Esophagus (tissue), 2 donors: ENCODE results near the gene ANK3. TPM values are rescaled to one million over a fixed set of nuclear protein-coding genes. Genes with fewer than 3 reads are reported as not detected.

Experiments
- H3K27ac ChIP-seq, 2 donors: one replicate each; pipeline ENCODE4 v1.5.1; 2013; ENCODE audit warnings: low read depth in 2 of 2, mild to moderate bottlenecking in 2 of 2, inconsistent platforms in 1 of 2, low read length in 1 of 2, moderate library complexity in 1 of 2
- H3K27me3 ChIP-seq, 2 donors: one replicate each; pipeline ENCODE4 v1.6.1; 2013; ENCODE audit warnings: low read length in 2 of 2, control low read depth in 1 of 2, mild to moderate bottlenecking in 1 of 2; ENCODE audit not compliant: insufficient read depth in 2 of 2, control insufficient read depth in 1 of 2
- H3K36me3 ChIP-seq, 2 donors: one replicate each; pipeline ENCODE4 v1.6.1; 2013; ENCODE audit warnings: low read length in 1 of 2; ENCODE audit not compliant: control insufficient read depth in 2 of 2, insufficient read depth in 2 of 2
- H3K4me1 ChIP-seq, 2 donors: one replicate each; pipeline ENCODE4 v1.6.1; 2013; ENCODE audit warnings: low read length in 1 of 2; ENCODE audit not compliant: control insufficient read depth in 2 of 2, insufficient read depth in 2 of 2
- H3K4me3 ChIP-seq, 2 donors: one replicate each; pipeline ENCODE4 v1.5.1; 2013; ENCODE audit warnings: low read length in 2 of 2, mild to moderate bottlenecking in 2 of 2, low read depth in 1 of 2, moderate library complexity in 1 of 2
- H3K9me3 ChIP-seq, 2 donors: one replicate each; pipeline ENCODE4 v1.6.1; 2013; ENCODE audit warnings: mild to moderate bottlenecking in 2 of 2, low read depth in 1 of 2, low read length in 1 of 2, moderate library complexity in 1 of 2; ENCODE audit not compliant: control insufficient read depth in 2 of 2, insufficient read depth in 1 of 2
- WGBS, 2 donors: extraction: QIAGEN DNeasy Blood & Tissue Kit; methylation state at CpG; one replicate each; pipeline ENCODE4 v1.1.7; 2013; 5-methylcytosine and 5-hydroxymethylcytosine counted together
- polyA plus RNA-seq, 2 donors: library from polyadenylated mRNA; stranded (reverse); fragments of 200-250 nt; gene quantifications; one replicate each; pipeline ENCODE4 v1.2.3, GENCODE V29; 2013
- donor health status: healthy with polysubstance abuse.
- donor health status: Bipolar disorder and iron deficiency.

Gene ANK3
- polyA plus RNA-seq, 2 donors, result 6.9 to 7.8 TPM

DNA sequence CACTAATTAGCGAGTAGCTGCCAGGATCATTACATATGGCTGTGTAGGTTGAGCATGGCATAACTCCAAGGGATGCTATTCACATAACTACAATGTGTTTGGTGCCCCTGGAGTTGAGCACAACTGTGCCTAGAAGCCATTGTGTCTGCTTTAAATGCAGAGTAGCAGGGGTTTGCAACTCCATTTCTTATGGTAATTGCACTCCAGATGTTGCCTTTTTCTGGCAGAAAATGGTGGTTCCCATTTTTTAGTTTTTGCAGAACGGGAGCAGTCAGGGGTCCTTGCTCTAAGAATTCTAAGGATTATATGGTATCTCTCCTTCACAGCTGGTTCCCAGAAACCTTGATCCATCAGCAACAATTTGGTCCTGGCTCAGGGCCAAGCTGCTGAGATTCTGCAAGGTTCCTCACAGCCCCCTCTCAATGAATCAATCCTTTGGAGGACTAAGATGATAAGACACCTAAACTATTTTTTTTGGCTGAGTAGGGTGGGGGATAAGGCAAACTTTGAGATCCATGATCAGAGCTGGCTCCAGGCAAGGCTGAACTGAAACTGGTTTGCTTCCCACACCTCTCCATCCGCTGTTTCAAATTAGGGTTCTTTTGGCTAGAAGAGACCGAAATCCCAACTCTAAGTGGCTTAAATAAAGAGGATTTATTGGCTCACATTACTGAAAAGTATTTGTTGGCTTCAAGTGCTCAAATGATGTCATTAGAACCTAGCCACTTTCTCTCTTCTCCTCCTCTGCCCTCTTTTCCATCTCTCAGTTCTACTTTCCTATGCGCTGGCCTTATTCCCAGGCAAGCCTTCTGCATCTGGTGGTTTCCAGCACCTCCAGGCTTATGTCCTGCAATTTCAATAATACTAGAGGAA is 385.8 kb downstream of the ANK3 start:
- 86 to 89% methylated on average over 5 of the region's 5 CpGs for WGBS, 2 donors
- Histone ChIP-seq H3K9me3 (no peaks in the 10 kb centered on the region), H3K27me3 (no peaks in the 10 kb centered on the region), H3K27ac (no peak overlapping the region), H3K4me3 (no peak overlapping the region), H3K36me3 (no peaks in the 10 kb centered on the region), H3K4me1 (peaks cover 0 to 2% of the 10 kb centered on the region in 2 donors)

DNA sequence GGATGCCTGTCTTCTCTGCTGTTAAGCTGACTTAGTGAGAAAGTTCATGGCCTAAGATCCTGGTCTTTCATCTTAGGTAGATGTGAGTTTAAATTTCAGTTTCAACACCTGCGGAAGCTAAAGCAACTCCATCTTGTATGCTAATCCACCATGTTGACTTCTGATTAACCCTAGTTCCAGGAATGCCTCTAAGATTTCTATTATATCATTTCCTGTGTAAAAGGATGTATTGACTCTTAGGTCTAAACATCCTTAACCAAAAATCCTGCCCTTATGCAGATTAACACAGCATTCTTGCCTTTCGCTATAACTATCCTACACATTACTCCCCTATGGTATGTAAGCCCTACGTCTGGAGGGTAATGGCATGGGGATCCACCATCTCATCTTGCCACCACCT is 388.9 kb downstream of the ANK3 start:
- Histone ChIP-seq H3K9me3 (no peaks in the 10 kb centered on the region), H3K36me3 (no peaks in the 10 kb centered on the region), H3K4me3 (no peak overlapping the region), H3K4me1 (peaks cover 0 to 2% of the 10 kb centered on the region in 2 donors), H3K27me3 (no peaks in the 10 kb centered on the region), H3K27ac (no peak overlapping the region)
- 94 to 95% methylated on average over 3 of the region's 3 CpGs for WGBS, 2 donors

DNA sequence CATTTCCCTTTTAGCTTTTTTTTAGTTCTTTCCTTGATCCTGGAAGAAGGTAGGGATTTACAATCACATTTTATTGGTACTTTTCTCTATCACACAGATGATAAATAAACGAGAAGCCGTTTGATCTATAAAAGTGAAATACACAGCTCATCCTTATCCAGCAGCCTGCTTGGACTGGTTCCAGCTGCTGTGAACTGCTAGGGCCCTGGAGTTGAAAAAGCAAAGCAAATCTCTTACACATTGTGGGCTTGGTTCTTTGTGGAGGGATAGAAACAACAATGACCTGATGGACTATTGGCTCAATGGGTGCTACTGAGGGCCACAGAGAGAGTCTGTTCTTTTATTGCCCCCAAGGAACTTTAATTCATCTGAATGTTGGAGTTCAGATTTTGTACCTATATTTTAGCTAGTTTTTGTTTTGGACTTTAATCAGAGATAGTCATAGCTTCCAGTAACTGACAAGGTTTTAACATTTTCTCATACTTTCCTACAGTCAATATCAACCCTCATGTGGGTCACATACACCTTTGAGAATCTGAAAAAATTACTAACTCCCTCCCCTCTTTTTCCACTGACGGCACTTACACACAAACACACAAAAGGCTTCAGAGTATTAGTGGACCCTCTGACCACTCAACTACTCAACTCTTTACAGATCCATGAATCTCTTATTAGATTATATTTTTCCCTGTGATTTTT is 391.7 kb downstream of the ANK3 start:
- Histone ChIP-seq H3K27me3 (no peaks in the 10 kb centered on the region), H3K4me3 (no peak overlapping the region), H3K36me3 (no peaks in the 10 kb centered on the region), H3K27ac (no peak overlapping the region), H3K9me3 (no peaks in the 10 kb centered on the region), H3K4me1 (peaks cover 0 to 5% of the 10 kb centered on the region in 2 donors)
- WGBS, 2 donors, result 57 to 64% methylated on average over 3 of the region's 3 CpGs

DNA sequence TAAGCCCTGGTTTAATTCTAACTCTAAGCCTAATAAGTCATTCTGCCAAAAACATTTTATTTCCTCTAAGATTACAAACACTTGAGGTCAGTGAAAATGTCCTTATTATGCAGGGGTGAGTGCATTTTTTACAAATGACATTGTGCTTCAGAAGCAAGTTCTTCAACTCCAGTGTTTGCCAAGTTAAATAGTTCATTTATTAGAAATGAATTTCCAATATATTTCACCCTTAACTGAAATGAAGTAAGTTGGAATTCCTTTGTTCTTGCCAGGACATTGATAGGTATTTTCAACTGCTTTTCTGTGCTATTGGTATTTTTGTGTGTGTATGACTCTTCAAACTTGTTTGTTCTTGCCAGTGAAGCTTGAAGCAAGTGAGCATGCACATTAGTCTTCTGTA is 393.8 kb downstream of the ANK3 start:
- Histone ChIP-seq H3K36me3 (no peaks in the 10 kb centered on the region), H3K27me3 (no peaks in the 10 kb centered on the region), H3K9me3 (no peaks in the 10 kb centered on the region), H3K4me1 (peaks cover 0 to 5% of the 10 kb centered on the region in 2 donors), H3K4me3 (no peak overlapping the region), H3K27ac (no peak overlapping the region)

DNA sequence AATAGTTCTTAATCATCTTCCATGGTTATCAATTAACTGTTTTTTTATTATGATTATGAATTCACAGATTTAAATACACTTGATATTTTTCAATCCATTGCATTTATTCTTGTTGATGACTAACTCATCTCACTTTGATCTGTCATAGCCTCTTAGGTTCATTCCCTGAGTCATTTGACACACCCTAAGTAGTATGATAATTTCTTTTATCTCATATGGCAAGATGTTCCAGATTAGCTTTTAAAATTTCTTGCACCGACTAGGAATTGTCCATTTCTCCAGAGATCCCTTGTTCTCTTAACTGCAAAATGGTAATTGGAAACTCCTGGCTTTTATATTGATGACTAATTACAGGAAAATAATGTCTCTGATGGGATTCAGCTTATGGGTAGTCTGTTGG is 395.7 kb downstream of the ANK3 start:
- Histone ChIP-seq H3K4me1 (peaks cover 0 to 3% of the 10 kb centered on the region in 2 donors), H3K27ac (no peak overlapping the region)
- WGBS, 2 donors, result 44 to 65% methylated on average over 1 of the region's 1 CpG

DNA sequence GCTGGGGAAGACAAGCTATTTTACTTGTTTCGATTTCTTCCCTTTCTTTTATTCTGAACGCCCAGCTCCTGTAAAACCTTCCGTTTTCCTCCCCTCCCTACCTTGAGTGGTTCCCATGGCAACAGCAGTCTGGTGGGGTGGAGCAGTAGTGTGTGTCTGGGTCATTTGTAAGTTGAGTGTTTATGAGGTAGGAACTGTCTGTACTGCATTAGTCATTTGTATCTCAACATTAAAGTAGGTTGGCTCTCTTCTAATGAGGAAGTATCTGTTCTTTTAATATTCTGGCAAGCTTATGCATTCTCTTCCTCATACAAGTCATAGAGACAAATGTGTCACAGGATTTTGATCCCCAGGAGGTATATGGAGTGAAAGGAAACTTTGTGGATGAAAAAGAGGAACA is 398.0 kb downstream of the ANK3 start:
- Histone ChIP-seq H3K9me3 (no peaks in the 10 kb centered on the region), H3K4me1 (peaks cover 0 to 3% of the 10 kb centered on the region in 2 donors), H3K36me3 (no peaks in the 10 kb centered on the region), H3K4me3 (no peak overlapping the region), H3K27me3 (no peaks in the 10 kb centered on the region), H3K27ac (peak overlapping the region in 1 of 2 donors; percentile 51)
- WGBS, 2 donors, result 10 to 17% methylated on average over 3 of the region's 3 CpGs

More for the DNA sequence above, 395.7 kb downstream of the ANK3 start:
- H3K9me3 ChIP-seq, result no peaks in the 10 kb centered on the region
- no peaks in the 10 kb centered on the region for H3K27me3 ChIP-seq
- H3K4me3 ChIP-seq, result no peak overlapping the region
- H3K36me3 ChIP-seq, result no peaks in the 10 kb centered on the region

DNA sequence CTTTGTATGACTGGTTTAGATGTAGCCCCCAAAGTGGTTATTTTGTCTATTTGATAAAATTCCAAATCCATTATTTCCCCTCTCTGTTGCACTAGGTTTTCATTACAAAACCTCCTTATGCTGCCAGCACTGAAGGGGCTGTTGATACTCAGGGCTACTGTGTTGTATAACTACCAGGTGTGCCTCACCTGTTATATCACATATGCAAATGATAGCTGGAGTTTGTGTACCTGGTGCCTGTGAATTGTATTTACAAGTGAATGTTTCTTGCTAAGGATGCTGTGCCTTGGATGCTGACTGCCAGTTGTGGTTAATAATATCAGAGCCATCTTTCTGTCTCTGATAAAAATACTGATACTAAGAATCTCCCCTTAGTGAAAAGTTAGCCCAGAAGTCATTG is 398.6 kb downstream of the ANK3 start:
- no peaks in the 10 kb centered on the region for H3K27me3 ChIP-seq
- H3K36me3 ChIP-seq, result no peaks in the 10 kb centered on the region
- H3K9me3 ChIP-seq, result no peaks in the 10 kb centered on the region
- H3K4me1 ChIP-seq, result peaks cover 0 to 3% of the 10 kb centered on the region in 2 donors
- H3K27ac ChIP-seq, result peak overlapping the region in 1 of 2 donors; percentile 16
- no peak overlapping the region for H3K4me3 ChIP-seq

DNA sequence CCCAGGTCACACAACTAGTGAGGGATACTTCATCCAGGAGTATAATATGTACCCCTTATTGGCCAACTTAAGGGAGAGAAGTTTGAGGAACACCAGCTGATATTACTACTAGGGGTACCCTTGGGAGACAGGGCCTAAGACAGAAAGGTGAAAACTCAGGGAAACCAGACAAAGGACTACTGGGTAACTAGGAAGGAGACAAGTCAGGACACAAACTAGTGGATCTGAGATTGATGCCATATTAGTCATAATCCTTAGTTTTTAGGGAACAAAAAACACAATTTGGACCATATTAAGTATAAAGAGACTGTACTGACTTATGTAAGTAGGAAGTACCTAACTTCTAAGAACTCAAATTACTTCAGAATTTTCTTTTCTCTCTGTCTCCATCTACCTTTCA is 404.0 kb downstream of the ANK3 start:
- Histone ChIP-seq H3K27ac (no peak overlapping the region), H3K27me3 (no peaks in the 10 kb centered on the region), H3K4me1 (no peaks in the 10 kb centered on the region), H3K36me3 (no peaks in the 10 kb centered on the region), H3K9me3 (no peaks in the 10 kb centered on the region), H3K4me3 (no peak overlapping the region)

DNA sequence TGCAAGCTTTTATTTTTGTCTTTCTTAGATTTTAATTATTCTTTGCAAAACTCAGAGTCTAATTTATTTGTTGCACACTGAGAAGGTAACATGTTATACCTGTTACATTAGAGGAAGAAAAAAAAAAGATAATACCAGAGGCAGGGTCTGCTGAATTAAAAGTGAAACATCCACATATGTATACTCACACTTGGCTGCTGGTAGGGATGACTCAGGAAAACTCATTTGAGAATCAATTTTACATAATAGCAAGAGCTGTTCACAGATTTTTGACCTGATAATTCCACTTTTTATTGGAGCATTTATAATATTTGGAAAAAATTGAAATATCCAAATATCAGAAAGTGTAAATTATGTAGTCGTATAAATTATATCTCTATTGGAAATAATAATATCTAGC is 405.3 kb downstream of the ANK3 start:
- Histone ChIP-seq H3K4me3 (no peak overlapping the region), H3K27me3 (no peaks in the 10 kb centered on the region), H3K9me3 (no peaks in the 10 kb centered on the region), H3K4me1 (no peaks in the 10 kb centered on the region), H3K27ac (no peak overlapping the region), H3K36me3 (no peaks in the 10 kb centered on the region)
- 97 to 98% methylated on average over 1 of the region's 1 CpG for WGBS, 2 donors

DNA sequence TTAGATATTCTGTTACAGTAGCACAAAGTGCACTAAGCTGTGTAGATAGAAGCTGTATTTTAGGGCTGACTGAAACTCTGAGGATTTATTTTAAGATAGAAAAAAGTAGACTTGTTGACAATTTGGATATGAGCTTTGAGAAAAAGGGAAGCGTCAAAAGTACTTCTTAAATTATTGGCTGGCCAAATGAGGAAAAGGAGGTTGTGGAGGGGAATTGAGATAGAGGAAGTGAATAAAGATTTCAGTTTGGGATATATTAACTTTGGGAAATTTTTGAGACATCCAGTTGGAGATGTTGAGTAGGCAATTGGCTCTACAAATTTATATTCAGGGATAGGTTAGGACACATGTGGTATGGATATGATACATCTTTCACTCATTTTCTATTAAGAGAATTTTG is 409.3 kb downstream of the ANK3 start:
- no peak overlapping the region for H3K4me3 ChIP-seq

More for the DNA sequence above, 409.3 kb downstream of the ANK3 start:
- WGBS, 2 donors, result 91 to 98% methylated on average over 1 of the region's 1 CpG
- Histone ChIP-seq H3K9me3 (no peaks in the 10 kb centered on the region), H3K4me1 (no peaks in the 10 kb centered on the region), H3K27me3 (no peaks in the 10 kb centered on the region), H3K27ac (no peak overlapping the region), H3K36me3 (no peaks in the 10 kb centered on the region)
